Lower lobe of right lung (tissue), 2 donors: ENCODE measurements around the gene DVL1. TPM values are rescaled to one million over a fixed set of nuclear protein-coding genes. Genes with fewer than 3 reads are reported as not detected.

Experiments used
- ATAC-seq, 2 donors: fragments of 200-7000 bp; cut with Tn5 transposase; one replicate each; pipeline ENCODE4 v1.9.1; 2020 to 2022; ENCODE audit warnings: mild to moderate bottlenecking in 2 of 2, moderate library complexity in 2 of 2
- DNase-seq: peaks from one replicate; pipeline ENCODE4 v3.0.0-alpha.2; 2020
- H3K27ac ChIP-seq: fragments of 200-600 bp; one replicate; pipeline ENCODE4 v1.8.0; 2022
- H3K27me3 ChIP-seq: fragments of 200-600 bp; one replicate; pipeline ENCODE4 v1.8.0; 2022; ENCODE audit warnings: low read depth
- H3K36me3 ChIP-seq: fragments of 200-600 bp; one replicate; pipeline ENCODE4 v1.8.0; 2022; ENCODE audit warnings: mild to moderate bottlenecking
- H3K4me1 ChIP-seq: fragments of 200-600 bp; one replicate; pipeline ENCODE4 v1.8.0; 2022
- H3K4me3 ChIP-seq: fragments of 200-600 bp; one replicate; pipeline ENCODE4 v1.8.0; 2022; ENCODE audit warnings: mild to moderate bottlenecking
- H3K9me3 ChIP-seq: fragments of 200-600 bp; one replicate; pipeline ENCODE4 v1.8.0; 2022
- intact Hi-C: fragments of 100-400 bp; cut with DNase I; formaldehyde crosslinking; loops from one replicate; pipeline ENCODE4 v1.11.0; 2022
- total RNA-seq: library from RNA; stranded (reverse); fragmentation: NEBNext Ultra II Directional; extraction: Animal tissue kit (Norgen Biotek cat#: 25700); gene quantifications from one replicate; pipeline ENCODE4 v1.2.1, GENCODE V29; 2021
- TF ChIP-seq, protein P1 (sequence below): fragments of 200-600 bp; IDR thresholded peaks from one replicate; pipeline ENCODE4 v1.8.0; 2022; ENCODE audit warnings: antibody characterized with exemption, mild to moderate bottlenecking
- donor health status: DM: no; HTN: yes; CAD: no; lungs with severe emphysema.

DVL1 gene
- total RNA-seq, 1 donor from 2014 or later: 60.4 TPM

GRCh38 chr1:1336931-1337792 is 12.1 kb downstream of the DVL1 start:
- DNase-seq: no peak

GRCh38 chr1:1336446-1336845 is 12.8 kb downstream of the DVL1 start:
- Histone ChIP-seq H3K27me3 (no peaks in the 10 kb centered on the region), H3K36me3 (peaks cover 46% of the 10 kb centered on the region), H3K27ac (no peak overlapping the region), H3K9me3 (no peaks in the 10 kb centered on the region), H3K4me1 (peaks cover 3% of the 10 kb centered on the region), H3K4me3 (no peak overlapping the region)
- DNase-seq (no peak), ATAC-seq (no peak)
- intact Hi-C loops: no loop called here
- TF ChIP-seq, protein P1, sequence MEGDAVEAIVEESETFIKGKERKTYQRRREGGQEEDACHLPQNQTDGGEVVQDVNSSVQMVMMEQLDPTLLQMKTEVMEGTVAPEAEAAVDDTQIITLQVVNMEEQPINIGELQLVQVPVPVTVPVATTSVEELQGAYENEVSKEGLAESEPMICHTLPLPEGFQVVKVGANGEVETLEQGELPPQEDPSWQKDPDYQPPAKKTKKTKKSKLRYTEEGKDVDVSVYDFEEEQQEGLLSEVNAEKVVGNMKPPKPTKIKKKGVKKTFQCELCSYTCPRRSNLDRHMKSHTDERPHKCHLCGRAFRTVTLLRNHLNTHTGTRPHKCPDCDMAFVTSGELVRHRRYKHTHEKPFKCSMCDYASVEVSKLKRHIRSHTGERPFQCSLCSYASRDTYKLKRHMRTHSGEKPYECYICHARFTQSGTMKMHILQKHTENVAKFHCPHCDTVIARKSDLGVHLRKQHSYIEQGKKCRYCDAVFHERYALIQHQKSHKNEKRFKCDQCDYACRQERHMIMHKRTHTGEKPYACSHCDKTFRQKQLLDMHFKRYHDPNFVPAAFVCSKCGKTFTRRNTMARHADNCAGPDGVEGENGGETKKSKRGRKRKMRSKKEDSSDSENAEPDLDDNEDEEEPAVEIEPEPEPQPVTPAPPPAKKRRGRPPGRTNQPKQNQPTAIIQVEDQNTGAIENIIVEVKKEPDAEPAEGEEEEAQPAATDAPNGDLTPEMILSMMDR: no peak

More at GRCh38 chr1:1336931-1337792, 12.1 kb downstream of the DVL1 start:
- H3K27me3 ChIP-seq: no peaks in the 10 kb centered on the region
- TF ChIP-seq, protein P1: no peak
- H3K36me3 ChIP-seq: peaks cover 50% of the 10 kb centered on the region
- H3K27ac ChIP-seq: no peak overlapping the region
- H3K4me3 ChIP-seq: no peak overlapping the region
- H3K9me3 ChIP-seq: no peaks in the 10 kb centered on the region
- H3K4me1 ChIP-seq: no peaks in the 10 kb centered on the region
- intact Hi-C loops: no loop called here
- ATAC-seq: no peak

GRCh38 chr1:1335792-1336248 is 13.4 kb downstream of the DVL1 start:
- no peak overlapping the region for H3K27ac ChIP-seq
- TF ChIP-seq, protein P1: no peak
- H3K4me3 ChIP-seq: no peak overlapping the region
- no peaks in the 10 kb centered on the region for H3K9me3 ChIP-seq
- DNase-seq (no peak), ATAC-seq (no peak)
- peaks cover 42% of the 10 kb centered on the region for H3K36me3 ChIP-seq
- peaks cover 9% of the 10 kb centered on the region for H3K4me1 ChIP-seq
- H3K27me3 ChIP-seq: no peaks in the 10 kb centered on the region
- intact Hi-C loops: no loop called here

GRCh38 chr1:1335283-1335682 is 13.9 kb downstream of the DVL1 start:
- Histone ChIP-seq H3K27me3 (no peaks in the 10 kb centered on the region), H3K9me3 (no peaks in the 10 kb centered on the region), H3K27ac (no peak overlapping the region), H3K4me1 (peaks cover 14% of the 10 kb centered on the region), H3K4me3 (no peak overlapping the region), H3K36me3 (peaks cover 40% of the 10 kb centered on the region)
- ATAC-seq (no peak), DNase-seq (no peak)
- intact Hi-C loops: no loop called here
- TF ChIP-seq, protein P1: no peak

GRCh38 chr1:1334835-1335234 is 14.4 kb downstream of the DVL1 start:
- peaks cover 15% of the 10 kb centered on the region for H3K4me1 ChIP-seq
- ATAC-seq (no peak), DNase-seq (no peak)
- no peaks in the 10 kb centered on the region for H3K27me3 ChIP-seq
- H3K9me3 ChIP-seq: no peaks in the 10 kb centered on the region
- TF ChIP-seq, protein P1: no peak
- no peak overlapping the region for H3K4me3 ChIP-seq
- intact Hi-C loops: no loop called here
- peaks cover 36% of the 10 kb centered on the region for H3K36me3 ChIP-seq
- no peak overlapping the region for H3K27ac ChIP-seq
